HL-60 (cell line): ENCODE data around the gene MTCH1.

Experiments
- DNase-seq, 2 experiments: peaks; one replicate each; pipeline ENCODE4 v3.0.0-alpha.2; 2010 to 2020; ENCODE audit warnings: low read depth in 1 of 2, low spot score in 1 of 2
- H3K27ac ChIP-seq: fragments of 250-450 bp; sonication (Bioruptor Pico); replicated peaks from 2 replicates; pipeline ENCODE4 v1.5.1; 2020; ENCODE audit warnings: mild to moderate bottlenecking, moderate library complexity
- H3K27me3 ChIP-seq: fragments of 250-450 bp; sonication (Bioruptor Pico); 2 replicates; pipeline ENCODE4 v1.5.1; 2021; ENCODE audit warnings: mild to moderate bottlenecking, moderate library complexity; ENCODE audit not compliant: insufficient read depth, poor library complexity, severe bottlenecking
- H3K4me3 ChIP-seq: replicated peaks from 2 replicates; pipeline ENCODE4 v1.5.1; 2011; ENCODE audit warnings: mild to moderate bottlenecking, control low read depth, low read length; ENCODE audit not compliant: insufficient read depth
- CTCF ChIP-seq: IDR thresholded peaks from one replicate; pipeline ENCODE4 v1.5.1; 2011; ENCODE audit warnings: low read length, control low read depth, inconsistent platforms; ENCODE audit not compliant: insufficient read depth
- GABPA ChIP-seq: IDR thresholded peaks from 2 replicates; pipeline ENCODE4 v1.6.1; 2012; ENCODE audit warnings: low read depth
- POLR2AphosphoS5 ChIP-seq: IDR thresholded peaks from 2 replicates; pipeline ENCODE4 v1.6.1; 2012; ENCODE audit warnings: low read depth
- REST ChIP-seq: IDR thresholded peaks from 2 replicates; pipeline ENCODE4 v1.6.1; 2012; ENCODE audit warnings: low read depth; ENCODE audit not compliant: insufficient replicate concordance
- SPI1 ChIP-seq: IDR thresholded peaks from 2 replicates; pipeline ENCODE4 v1.6.1; 2012; ENCODE audit warnings: low read depth, mild to moderate bottlenecking, borderline replicate concordance

Gene MTCH1

GRCh38 chr6:37017606-37018197 lies 31.7 kb upstream of the MTCH1 start:
- Histone ChIP-seq H3K27ac (no peak overlapping the region), H3K4me3 (no peak overlapping the region), H3K27me3 (no peaks in the 10 kb centered on the region)
- no peak for DNase-seq
- TF ChIP-seq SPI1 = no peak
- no peak for TF ChIP-seq POLR2AphosphoS5
- no peak for TF ChIP-seq GABPA
- TF ChIP-seq REST = no peak
- no peak for TF ChIP-seq CTCF

GRCh38 chr6:37016995-37017394 lies 31.0 kb upstream of the MTCH1 start:
- TF ChIP-seq SPI1 (no peak), CTCF (no peak), GABPA (no peak), REST (no peak), POLR2AphosphoS5 (no peak)
- DNase-seq = peak in 1 of 2 experiments; percentile 69
- Histone ChIP-seq H3K27me3 (no peaks in the 10 kb centered on the region), H3K4me3 (no peak overlapping the region), H3K27ac (no peak overlapping the region)

GRCh38 chr6:37015532-37015931 lies 29.5 kb upstream of the MTCH1 start:
- TF ChIP-seq SPI1 (no peak), REST (no peak), POLR2AphosphoS5 (no peak), GABPA (no peak), CTCF (no peak)

More at GRCh38 chr6:37015532-37015931, 29.5 kb upstream of the MTCH1 start:
- Histone ChIP-seq H3K27ac (no peak overlapping the region), H3K27me3 (no peaks in the 10 kb centered on the region), H3K4me3 (no peak overlapping the region)
- DNase-seq = no peak
